ENCODE results near the gene ZBTB7C.

DNA sequence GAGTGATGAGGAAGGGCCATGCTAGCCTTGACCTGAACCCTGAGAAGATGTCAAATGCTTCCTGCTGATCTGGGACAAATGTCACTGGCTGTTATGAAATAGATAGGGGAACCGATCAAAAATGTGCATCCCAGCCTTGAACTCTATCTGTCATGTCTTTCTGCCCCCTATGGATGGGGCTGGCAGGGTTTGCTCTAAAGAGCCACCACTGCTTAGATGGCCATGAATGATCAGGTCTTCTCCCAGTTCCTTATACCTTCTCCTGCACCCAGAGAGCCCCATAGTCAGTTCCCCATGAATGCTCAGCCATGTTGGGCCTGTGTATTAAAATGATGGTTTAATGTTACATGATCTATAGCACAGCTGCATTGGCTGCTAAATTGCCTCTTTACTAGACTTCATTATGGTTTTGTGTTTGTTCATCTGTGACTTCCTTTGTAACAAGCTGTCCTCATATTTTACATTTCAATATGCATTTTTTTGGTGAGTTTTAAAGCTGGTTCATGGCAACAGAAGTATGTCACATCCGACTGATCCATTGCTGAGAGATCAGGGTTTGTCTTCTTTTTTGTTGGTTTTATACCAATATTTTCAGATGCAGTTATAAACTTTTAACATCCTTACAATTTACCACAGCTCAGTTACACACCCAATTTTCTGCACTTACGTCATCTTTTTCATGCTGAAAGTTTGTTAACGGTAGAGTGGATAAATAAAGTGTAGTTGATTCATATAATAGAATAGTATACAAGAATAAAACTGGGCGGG is 422.4 kb downstream of the ZBTB7C start:
- TF ChIP-seq CTCF (IDR thresholded peaks at IDR 0.05) (no peak), POLR2A (IDR thresholded peaks at IDR 0.05) (no peak)
